IMR-90 (cell line): ENCODE measurements around the gene CAT. TPM values are rescaled to one million over a fixed set of nuclear protein-coding genes. Genes with fewer than 3 reads are reported as not detected.

Source experiments
- ATAC-seq: fragments of 200-7000 bp; cut with Tn5 transposase; 2 replicates; pipeline ENCODE4 v1.9.1; 2020; ENCODE audit warnings: low read depth, mild to moderate bottlenecking, moderate library complexity
- BruUV-seq: library from RNA; stranded (reverse); fragments of 400-500 nt; replicated peaks from 2 replicates; lab custom pipeline; 2021; lab: Mats Ljungman, UMichigan
- CTCF ChIA-PET: fragments of 300-600 bp; formaldehyde crosslinking; extraction: SDS; loops from one replicate; lab custom pipeline; 2021; ENCODE audit warnings: antibody characterized with exemption; lab: Yijun Ruan, JAX
- POLR2A ChIA-PET: fragments of 300-600 bp; sonication (Branson Sonifier 250); formaldehyde crosslinking; loops from one replicate; lab custom pipeline; 2022; ENCODE audit warnings: antibody characterized with exemption; ENCODE audit not compliant: unreplicated experiment; lab: Charles Lee
- DNase-seq: peaks from one replicate; pipeline ENCODE4 v3.0.0; 2013
- H2AFZ ChIP-seq: replicated peaks from 2 replicates; pipeline ENCODE3; 2013; ENCODE audit warnings: low read length, mild to moderate bottlenecking; ENCODE audit not compliant: poor library complexity
- H2AK5ac ChIP-seq: 2 replicates; pipeline ENCODE4 v1.6.1; 2013; ENCODE audit warnings: low read depth, low read length, inconsistent platforms
- H2AK9ac ChIP-seq: replicated peaks from 2 replicates; pipeline ENCODE3; 2013; ENCODE audit warnings: mild to moderate bottlenecking, low read depth, low read length, moderate library complexity; ENCODE audit not compliant: poor library complexity
- H2BK120ac ChIP-seq: 2 replicates; pipeline ENCODE4 v1.6.1; 2013; ENCODE audit warnings: low read depth, low read length, inconsistent platforms
- H2BK15ac ChIP-seq: 3 replicates; pipeline ENCODE4 v1.6.1; 2013; ENCODE audit warnings: low read depth, low read length, inconsistent platforms
- H2BK20ac ChIP-seq: 2 replicates; pipeline ENCODE4 v1.6.1; 2013; ENCODE audit warnings: low read depth, mild to moderate bottlenecking, inconsistent platforms, low read length, moderate library complexity
- H2BK5ac ChIP-seq: 2 replicates; pipeline ENCODE4 v1.6.1; 2013; ENCODE audit warnings: mild to moderate bottlenecking, low read depth, low read length, inconsistent platforms; ENCODE audit not compliant: poor library complexity, severe bottlenecking
- H3K14ac ChIP-seq: replicated peaks from 2 replicates; pipeline ENCODE4 v1.6.1; 2013; ENCODE audit warnings: low read depth, low read length, inconsistent platforms
- H3K18ac ChIP-seq: 2 replicates; pipeline ENCODE4 v1.6.1; 2013; ENCODE audit warnings: low read depth, low read length, control low read depth
- H3K23ac ChIP-seq: 2 replicates; pipeline ENCODE4 v1.6.1; 2013; ENCODE audit warnings: low read depth, low read length, inconsistent platforms
- H3K27ac ChIP-seq: 2 replicates; pipeline ENCODE4 v1.5.1; 2013; ENCODE audit warnings: mild to moderate bottlenecking, control low read depth, low read length; ENCODE audit not compliant: insufficient read depth
- H3K27me3 ChIP-seq: 2 replicates; pipeline ENCODE4 v1.6.1; 2013; ENCODE audit warnings: low read length; ENCODE audit not compliant: control insufficient read depth, insufficient read depth
- H3K36me3 ChIP-seq: 2 replicates; pipeline ENCODE4 v1.6.1; 2013; ENCODE audit warnings: low read length, mixed read lengths; ENCODE audit not compliant: control insufficient read depth, insufficient read depth
- H3K4ac ChIP-seq: 2 replicates; pipeline ENCODE4 v1.6.1; 2013; ENCODE audit warnings: low read depth, low read length, inconsistent platforms
- H3K4me1 ChIP-seq: 2 replicates; pipeline ENCODE4 v1.6.1; 2013; ENCODE audit warnings: low read length, mixed read lengths; ENCODE audit not compliant: control insufficient read depth, insufficient read depth
- H3K4me2 ChIP-seq: 2 replicates; pipeline ENCODE4 v1.6.1; 2013; ENCODE audit warnings: low read depth, mild to moderate bottlenecking, control low read depth, low read length, moderate library complexity
- H3K4me3 ChIP-seq: 2 replicates; pipeline ENCODE4 v1.5.1; 2013; ENCODE audit warnings: low read depth, mild to moderate bottlenecking, control low read depth, low read length, moderate library complexity; ENCODE audit not compliant: insufficient read depth
- H3K56ac ChIP-seq: 2 replicates; pipeline ENCODE4 v1.6.1; 2013; ENCODE audit warnings: low read length, inconsistent platforms; ENCODE audit not compliant: insufficient read depth; ENCODE audit errors: extremely low read depth
- H3K79me1 ChIP-seq, 2 experiments: 2 replicates each; pipeline ENCODE4 v1.6.1; 2013; ENCODE audit warnings: low read length in 2 of 2, inconsistent platforms in 1 of 2, low read depth in 1 of 2
- H3K9ac ChIP-seq: 2 replicates; pipeline ENCODE4 v1.6.1; 2013; ENCODE audit warnings: low read depth, low read length, control low read depth
- H3K9me1 ChIP-seq: 2 replicates; pipeline ENCODE4 v1.6.1; 2013; ENCODE audit warnings: low read length, inconsistent platforms; ENCODE audit not compliant: insufficient read depth
- H3K9me3 ChIP-seq: 2 replicates; pipeline ENCODE4 v1.6.1; 2013; ENCODE audit warnings: low read length; ENCODE audit not compliant: control insufficient read depth, insufficient read depth
- H4K20me1 ChIP-seq: 2 replicates; pipeline ENCODE4 v1.6.1; 2013; ENCODE audit warnings: low read length, inconsistent platforms; ENCODE audit not compliant: insufficient read depth
- H4K5ac ChIP-seq: 2 replicates; pipeline ENCODE4 v1.6.1; 2013; ENCODE audit warnings: mild to moderate bottlenecking, low read depth, low read length, control low read depth
- H4K8ac ChIP-seq, 2 experiments: 2 replicates each; pipeline ENCODE4 v1.6.1; 2013; ENCODE audit warnings: low read depth in 2 of 2, low read length in 2 of 2, control low read depth in 1 of 2, inconsistent platforms in 1 of 2
- H4K91ac ChIP-seq: 2 replicates; pipeline ENCODE4 v1.6.1; 2013; ENCODE audit warnings: low read depth, low read length, inconsistent platforms; ENCODE audit not compliant: insufficient read depth
- BHLHE40 ChIP-seq: fragments of 150-350 bp; IDR thresholded peaks from 2 replicates; pipeline ENCODE4 v1.6.1; 2016; ENCODE audit warnings: mild to moderate bottlenecking, low read depth, low read length
- CEBPB ChIP-seq: IDR thresholded peaks from 2 replicates; pipeline ENCODE4 v1.6.1; 2012; ENCODE audit warnings: low read depth, low read length, improper control_type of control experiment
- CHD1 ChIP-seq: IDR thresholded peaks from 2 replicates; pipeline ENCODE4 v1.6.1; 2012; ENCODE audit warnings: low read depth, low read length, improper control_type of control experiment
- CTCF ChIP-seq: conservative IDR thresholded peaks from 2 replicates; pipeline ENCODE4 v1.5.1; 2012; ENCODE audit warnings: mild to moderate bottlenecking, low read depth, low read length, improper control_type of control experiment
- ELK1 ChIP-seq: fragments of 150-350 bp; IDR thresholded peaks from 2 replicates; pipeline ENCODE4 v1.6.1; 2016; ENCODE audit warnings: low read depth, mild to moderate bottlenecking, low read length, moderate library complexity, borderline replicate concordance
- FOS ChIP-seq: fragments of 150-350 bp; IDR thresholded peaks from 2 replicates; pipeline ENCODE4 v1.6.1; 2016; ENCODE audit warnings: low read depth, low read length
- MAFK ChIP-seq: IDR thresholded peaks from 2 replicates; pipeline ENCODE4 v1.6.1; 2012; ENCODE audit warnings: low read depth, low read length, improper control_type of control experiment
- MAZ ChIP-seq: IDR thresholded peaks from 2 replicates; pipeline ENCODE4 v1.6.1; 2012; ENCODE audit warnings: low read depth, mild to moderate bottlenecking, low read length, improper control_type of control experiment, moderate library complexity, borderline replicate concordance
- MXI1 ChIP-seq: IDR thresholded peaks from 2 replicates; pipeline ENCODE4 v1.6.1; 2012; ENCODE audit warnings: low read depth, mild to moderate bottlenecking, low read length, moderate library complexity, borderline replicate concordance
- NFE2L2 ChIP-seq: fragments of 150-350 bp; IDR thresholded peaks from 2 replicates; pipeline ENCODE4 v1.6.1; 2016; ENCODE audit warnings: low read depth, mild to moderate bottlenecking, low read length
- POLR2A ChIP-seq: IDR thresholded peaks from 2 replicates; pipeline ENCODE4 v1.6.1; 2012; ENCODE audit warnings: mild to moderate bottlenecking, low read depth, low read length
- RAD21 ChIP-seq: IDR thresholded peaks from 2 replicates; pipeline ENCODE4 v1.6.1; 2012; ENCODE audit warnings: low read length, improper control_type of control experiment
- RCOR1 ChIP-seq: IDR thresholded peaks from 2 replicates; pipeline ENCODE4 v1.6.1; 2012; ENCODE audit warnings: mild to moderate bottlenecking, low read length, improper control_type of control experiment; ENCODE audit not compliant: insufficient replicate concordance
- RFX5 ChIP-seq: IDR thresholded peaks from 2 replicates; pipeline ENCODE4 v1.8.0; 2012; ENCODE audit warnings: low read depth, mild to moderate bottlenecking, low read length, moderate library complexity
- SMC3 ChIP-seq: fragments of 150-350 bp; IDR thresholded peaks from 2 replicates; pipeline ENCODE4 v1.6.1; 2016; ENCODE audit warnings: low read depth, mild to moderate bottlenecking, antibody characterized with exemption, low read length, moderate library complexity
- USF2 ChIP-seq: fragments of 150-350 bp; IDR thresholded peaks from 2 replicates; pipeline ENCODE4 v1.6.1; 2017; ENCODE audit warnings: mild to moderate bottlenecking, antibody characterized with exemption, low read length, low read depth
- WGBS, 2 experiments: methylation state at CpG; one replicate each; pipeline versions ENCODE4 v1.1.5 to v1.1.7; 2013; ENCODE audit warnings: missing lambda C conversion rate in 2 of 2; ENCODE audit not compliant: insufficient read length in 1 of 2; ENCODE audit errors: extremely low coverage in 2 of 2; 5-methylcytosine and 5-hydroxymethylcytosine counted together
- dilution Hi-C: fragments of 300-500 bp; cut with HindIII; formaldehyde crosslinking; loops from one replicate; pipeline ENCODE4 v1.14.3; 2018; ENCODE audit warnings: low sequenced_read_pairs; ENCODE audit not compliant: unreplicated experiment
- in situ Hi-C: fragments of 300-500 bp; cut with MboI; formaldehyde crosslinking; loops from 3 replicates; pipeline ENCODE4 v1.14.3; 2019; ENCODE audit warnings: low sequenced_read_pairs, inconsistent platforms, mixed read lengths
- intact Hi-C: fragments of 100-400 bp; cut with micrococcal nuclease; formaldehyde crosslinking; loops from 2 replicates; pipeline ENCODE4 v1.10.0; 2022
- polyA plus RNA-seq, 3 experiments: library from polyadenylated mRNA; depleted of rRNA; stranded (reverse); fragments of >200 nt; gene quantifications; 2 replicates each; pipeline ENCODE4 v1.2.3, GENCODE V29; 2012; ENCODE audit warnings: low replicate concordance in 1 of 3
- total RNA-seq: library from RNA; depleted of rRNA; stranded (reverse); fragments of >200 nt; gene quantifications from 2 replicates; pipeline ENCODE4 v1.2.3, GENCODE V29; 2012

CAT gene
- total and polyA plus RNA-seq, 2 of the 4 experiments (the other 2 are of a cell fraction): 52.5 to 80.5 TPM

GRCh38 chr11:34431979-34432378 is 6.8 kb upstream of the CAT start:
- no peak overlapping the region for H4K5ac ChIP-seq
- H3K4me3 ChIP-seq: no peak overlapping the region
- H2BK15ac ChIP-seq: no peak overlapping the region
- H3K4me2 ChIP-seq: no peak overlapping the region
- ATAC-seq (no peak), DNase-seq (no peak)
- no peaks in the 10 kb centered on the region for H3K9me1 ChIP-seq
- no TSS peak for BruUV-seq
- no peak for TF ChIP-seq MXI1
- no peak for TF ChIP-seq POLR2A
- TF ChIP-seq RCOR1: no peak
- TF ChIP-seq SMC3: no peak
- no peak for TF ChIP-seq BHLHE40
- TF ChIP-seq CTCF: no peak
- no peak for TF ChIP-seq RFX5
- no peak for TF ChIP-seq RAD21
- TF ChIP-seq USF2: no peak
- TF ChIP-seq CHD1: no peak
- no peak for TF ChIP-seq ELK1
- no peak for TF ChIP-seq CEBPB
- no peak for TF ChIP-seq MAZ
- TF ChIP-seq NFE2L2: no peak
- no peak for TF ChIP-seq MAFK
- TF ChIP-seq FOS: no peak
- WGBS, 2 experiments: no CpG with 5 or more reads among the region's 4 CpGs
- no peaks in the 10 kb centered on the region for H4K20me1 ChIP-seq
- no peaks in the 10 kb centered on the region; the same call in 1 of the 2 replicates for H3K27me3 ChIP-seq
- no peak overlapping the region for H2AFZ ChIP-seq
- no peak overlapping the region for H3K4ac ChIP-seq
- no peak overlapping the region for H3K18ac ChIP-seq
- no peak overlapping the region for H2AK9ac ChIP-seq
- no peak overlapping the region for H3K27ac ChIP-seq
- ChIA-PET CTCF (no interaction called here), POLR2A (no interaction called here)
- no peak overlapping the region for H2BK5ac ChIP-seq
- H4K8ac ChIP-seq: no peak overlapping the region
- no peak overlapping the region for H3K56ac ChIP-seq
- H2BK120ac ChIP-seq: no peak overlapping the region
- H2AK5ac ChIP-seq: no peak overlapping the region
- no peaks in the 10 kb centered on the region for H3K9me3 ChIP-seq
- H4K91ac ChIP-seq: no peak overlapping the region
- intact Hi-C loops (no loop called here), in situ Hi-C loops (no loop called here), dilution Hi-C loops (no loop called here)
- no peak overlapping the region for H3K23ac ChIP-seq
- peaks cover 1% of the 10 kb centered on the region; the same call in 1 of the 2 replicates for H3K4me1 ChIP-seq
- H3K9ac ChIP-seq: no peak overlapping the region
- H3K79me1 ChIP-seq: no peaks in the 10 kb centered on the region
- no peak overlapping the region for H2BK20ac ChIP-seq
- no peaks in the 10 kb centered on the region for H3K36me3 ChIP-seq
- no peak overlapping the region for H3K14ac ChIP-seq
